HepG2 (cell line): ENCODE results near the gene APC2. TPM values are rescaled to one million over a fixed set of nuclear protein-coding genes. Genes with fewer than 3 reads are reported as not detected.

Experiments used
- ATAC-seq: fragments of 200-7000 bp; cut with Tn5 transposase; 3 replicates; pipeline ENCODE4 v1.9.1; 2020; ENCODE audit warnings: mild to moderate bottlenecking, moderate library complexity
- BruUV-seq: library from RNA; stranded (reverse); fragments of 400-500 nt; replicated peaks from 2 replicates; lab custom pipeline; 2021; lab: Mats Ljungman, UMichigan
- CTCF ChIA-PET: fragments of 300-600 bp; formaldehyde crosslinking; extraction: SDS; loops from one replicate; lab custom pipeline; 2021; ENCODE audit warnings: low total read pairs, inconsistent platforms, low intra/inter-chr PET ratio; lab: Yijun Ruan, JAX
- POLR2A ChIA-PET: fragments of 350-600 bp; sonication (Branson Sonifier 250); formaldehyde crosslinking; loops from one replicate; lab custom pipeline; 2020; ENCODE audit warnings: antibody characterized with exemption, inconsistent platforms; lab: Yijun Ruan, JAX
- DNase-seq: peaks from one replicate; pipeline ENCODE4 v3.0.0-alpha.2; 2015; ENCODE audit warnings: low spot score
- FAIRE-seq: peaks from 3 replicates; lab custom pipeline; 2011; peaks lifted over from hg19 to GRCh38; lab: Jason Lieb, UNC
- H2AFZ ChIP-seq: one replicate; pipeline ENCODE4 v1.6.1; 2011; ENCODE audit warnings: low read length, inconsistent platforms
- H3K27ac ChIP-seq: fragments of 300-600 bp; 3 replicates; pipeline ENCODE4 v1.8.0; 2011; ENCODE audit warnings: mixed run types, mild to moderate bottlenecking, mixed read lengths, low read length, inconsistent platforms; ENCODE audit not compliant: insufficient read depth; ENCODE audit errors: extremely low read length
- H3K27me3 ChIP-seq, 2 experiments: fragments of 200-600 bp in 1 of 2; 2 replicates in 1 of 2; 3 replicates in 1 of 2; pipeline versions ENCODE4 v1.6.0 to v1.8.0; 2011; ENCODE audit warnings: low read length in 2 of 2, mild to moderate bottlenecking in 2 of 2, moderate library complexity in 2 of 2, inconsistent platforms in 1 of 2; ENCODE audit not compliant: insufficient read depth in 2 of 2, control insufficient read depth in 1 of 2
- H3K36me3 ChIP-seq, 2 experiments: fragments of 200-600 bp in 1 of 2; replicated peaks in 1 of 2; 2 replicates in 1 of 2; 3 replicates in 1 of 2; pipeline versions ENCODE4 v1.5.1 to v1.8.0; 2011; ENCODE audit warnings: low read length in 2 of 2, inconsistent platforms in 1 of 2; ENCODE audit not compliant: insufficient read depth in 2 of 2, control insufficient read depth in 1 of 2
- H3K4me1 ChIP-seq: 2 replicates; pipeline ENCODE4 v1.5.1; 2012; ENCODE audit warnings: low read length, inconsistent platforms; ENCODE audit not compliant: insufficient read depth
- H3K4me2 ChIP-seq: 2 replicates; pipeline ENCODE4 v1.6.0; 2011; ENCODE audit warnings: low read depth, low read length, inconsistent platforms
- H3K4me3 ChIP-seq, 3 experiments: fragments of 200-600 bp in 1 of 3; sonication (generic), shearing (Covaris generic) in 1 of 3; replicated peaks in 1 of 3; 2 replicates each; pipeline ENCODE4 v1.5.1; 2011 to 2016; ENCODE audit warnings: low read length in 3 of 3, inconsistent platforms in 2 of 3, low read depth in 2 of 3, mild to moderate bottlenecking in 2 of 3, control low read depth in 1 of 3, mixed read lengths in 1 of 3; ENCODE audit not compliant: insufficient read depth in 1 of 3
- H3K79me2 ChIP-seq: one replicate; pipeline ENCODE4 v1.6.1; 2011; ENCODE audit warnings: low read length, inconsistent platforms; ENCODE audit not compliant: insufficient read depth
- H3K9ac ChIP-seq: 2 replicates; pipeline ENCODE4 v1.6.0; 2011; ENCODE audit warnings: mild to moderate bottlenecking, low read depth, low read length, inconsistent platforms; ENCODE audit not compliant: insufficient read depth
- H3K9me3 ChIP-seq: 2 replicates; pipeline ENCODE4 v1.5.1; 2012; ENCODE audit warnings: mild to moderate bottlenecking, low read length
- H4K20me1 ChIP-seq: 2 replicates; pipeline ENCODE4 v1.6.0; 2011; ENCODE audit warnings: inconsistent platforms, mild to moderate bottlenecking, low read length, moderate library complexity; ENCODE audit not compliant: insufficient read depth
- ARNTL ChIP-seq: sonication (generic); formaldehyde crosslinking; IDR thresholded peaks from 2 replicates; pipeline ENCODE4 v1.4.0; 2020; ENCODE audit warnings: mild to moderate bottlenecking, missing genetic modification reagents
- DZIP1 ChIP-seq: sonication (generic); formaldehyde crosslinking; IDR thresholded peaks from 2 replicates; pipeline ENCODE4 v1.5.0; 2020; ENCODE audit warnings: mild to moderate bottlenecking, missing genetic modification reagents
- FOXJ3 ChIP-seq: sonication (generic); formaldehyde crosslinking; IDR thresholded peaks from 2 replicates; pipeline ENCODE4 v1.4.0; 2020; ENCODE audit warnings: missing genetic modification reagents, mild to moderate bottlenecking, borderline replicate concordance
- HIVEP1 ChIP-seq: sonication (generic); formaldehyde crosslinking; IDR thresholded peaks from 2 replicates; pipeline ENCODE4 v1.4.0; 2020; ENCODE audit warnings: mild to moderate bottlenecking, missing genetic modification reagents
- HNRNPLL ChIP-seq: fragments of 200-400 bp; formaldehyde crosslinking; IDR thresholded peaks from 2 replicates; pipeline ENCODE4 v1.6.1; 2017; ENCODE audit warnings: mild to moderate bottlenecking, low read depth, low read length; ENCODE audit not compliant: poor library complexity, severe bottlenecking
- KDM1A ChIP-seq: IDR thresholded peaks from 2 replicates; pipeline ENCODE4 v1.6.1; 2016; ENCODE audit warnings: missing compliant biosample characterization
- NFATC3 ChIP-seq: sonication (generic); formaldehyde crosslinking; IDR thresholded peaks from 2 replicates; pipeline ENCODE4 v1.5.1; 2020; ENCODE audit warnings: mild to moderate bottlenecking, missing genetic modification reagents
- NFRKB ChIP-seq: fragments of 450-650 bp; IDR thresholded peaks from 2 replicates; pipeline ENCODE4 v1.6.1; 2017
- NR2F2 ChIP-seq: IDR thresholded peaks from 2 replicates; pipeline ENCODE4 v1.6.1; 2012; ENCODE audit warnings: low read depth, inconsistent platforms, borderline replicate concordance
- TRIM24 ChIP-seq: sonication (generic); formaldehyde crosslinking; IDR thresholded peaks from 2 replicates; pipeline ENCODE4 v1.8.0; 2022; ENCODE audit warnings: mild to moderate bottlenecking, missing genetic modification reagents
- ZFP36 ChIP-seq: fragments of 150-350 bp; IDR thresholded peaks from 2 replicates; pipeline ENCODE4 v1.6.1; 2018; ENCODE audit warnings: borderline replicate concordance, low read length, low read depth; ENCODE audit not compliant: partially characterized antibody
- ZMYM3 ChIP-seq: sonication (generic); formaldehyde crosslinking; IDR thresholded peaks from 2 replicates; pipeline ENCODE4 v1.5.1; 2020; ENCODE audit warnings: mild to moderate bottlenecking, missing genetic modification reagents
- ZNF143 ChIP-seq: sonication (generic); formaldehyde crosslinking; IDR thresholded peaks from 2 replicates; pipeline ENCODE4 v1.4.0; 2020; ENCODE audit warnings: missing genetic modification reagents
- ZNF275 ChIP-seq: sonication (generic); formaldehyde crosslinking; IDR thresholded peaks from 2 replicates; pipeline ENCODE4 v1.8.0; 2022; ENCODE audit warnings: missing genetic modification reagents, mild to moderate bottlenecking, inconsistent platforms, borderline replicate concordance
- WGBS: methylation state at CpG from one replicate; pipeline ENCODE4 v1.1.6; 2017; ENCODE audit warnings: low lambda C conversion rate; 5-methylcytosine and 5-hydroxymethylcytosine counted together
- in situ Hi-C: cut with HindIII; loops from 2 replicates; pipeline ENCODE4 v1.10.0; 2017; ENCODE audit warnings: low pct_unique_long_range_greater_than_20kb; ENCODE audit not compliant: extremely low pct_ligation_motif_present
- intact Hi-C: fragments of 100-400 bp; cut with micrococcal nuclease; formaldehyde crosslinking; loops from one replicate; pipeline ENCODE4 v1.10.0; 2022; ENCODE audit not compliant: unreplicated experiment
- polyA plus RNA-seq, 8 experiments: library from polyadenylated mRNA; depleted of rRNA in 3 of 8; stranded (reverse) in 7 of 8; unstranded in 1 of 8; fragments of >200 nt; fragmentation: Illumina TruSeq in 4 of 8; extraction: Trizol in 4 of 8; gene quantifications; 2 replicates each; pipeline versions ENCODE4 v1.2.1 to v1.2.3, GENCODE V29; 2011 to 2016; ENCODE audit warnings: low read depth in 4 of 8, missing spikeins in 1 of 8, mixed read lengths in 1 of 8; ENCODE audit not compliant: insufficient read depth in 1 of 8
- total RNA-seq, 5 experiments: library from RNA; depleted of rRNA; stranded (reverse); fragments of >200 nt; fragmentation: Illumina TruSeq; extraction: Trizol; gene quantifications; 2 replicates each; pipeline ENCODE4 v1.2.3, GENCODE V29; 2016; ENCODE audit warnings: low read depth in 1 of 5
- TF ChIP-seq, protein P1 (sequence below): sonication (generic); formaldehyde crosslinking; IDR thresholded peaks from 2 replicates; pipeline ENCODE4 v1.4.0; 2020; ENCODE audit warnings: low read depth, mild to moderate bottlenecking, missing genetic modification reagents
- TF ChIP-seq, protein P2 (sequence below): sonication (generic); formaldehyde crosslinking; IDR thresholded peaks from 2 replicates; pipeline ENCODE4 v1.8.0; 2022; ENCODE audit warnings: mild to moderate bottlenecking, missing genetic modification reagents, moderate library complexity
- TF ChIP-seq, protein P3 (sequence below), 2 experiments: fragments of 450-650 bp in 1 of 2; sonication (generic) in 1 of 2; formaldehyde crosslinking; IDR thresholded peaks; 2 replicates each; pipeline versions ENCODE4 v1.5.0 to v1.8.0; 2020 to 2022; ENCODE audit warnings: mild to moderate bottlenecking in 1 of 2, missing genetic modification reagents in 1 of 2

The APC2 gene
- total and polyA plus RNA-seq, 2 of the 13 experiments (the other 11 are each of a cell fraction or from before 2014, with no cell fraction given) = 0.08 to 0.22 TPM

- no peak for FAIRE-seq
- H3K27ac ChIP-seq = no peak overlapping the region
- H2AFZ ChIP-seq = no peak overlapping the region
- no peak for DNase-seq
- intact Hi-C loops (no loop called here), in situ Hi-C loops (no loop called here)
- ChIA-PET CTCF (no interaction called here), POLR2A (no interaction called here)
- 0 out of 5 replicates have a peak, but pooled peaks cover 0 to 2% of the 10 kb centered on the region in 2 experiments for H3K36me3 ChIP-seq
- no peak for ATAC-seq
- BruUV-seq = no TSS peak
- peak overlapping the region; percentile 67 for H3K9ac ChIP-seq
- peak overlapping the region; percentile 98 for H3K4me2 ChIP-seq
- H4K20me1 ChIP-seq = no peaks in the 10 kb centered on the region
- H3K9me3 ChIP-seq = no peaks in the 10 kb centered on the region
- no peaks in the 10 kb centered on the region for H3K27me3 ChIP-seq
- H3K4me3 ChIP-seq = peak overlapping the region; percentile 70 to 91 (median 78)
- peaks cover 52% of the 10 kb centered on the region for H3K4me1 ChIP-seq
- 45% methylated on average over 11 of the region's 11 CpGs for WGBS
- no peaks in the 10 kb centered on the region for H3K79me2 ChIP-seq
- TF ChIP-seq ZMYM3 (CRISPR knock-in tag) (0 out of 2 replicates have a peak, but pooled peaks have one; percentile 42), TRIM24 (CRISPR knock-in tag) (no peak), ZNF143 (no peak), ARNTL (CRISPR knock-in tag) (no peak), HNRNPLL (no peak), FOXJ3 (CRISPR knock-in tag) (no peak), ZNF275 (CRISPR knock-in tag) (no peak), NFRKB (no peak), ZFP36 (no peak), NR2F2 (no peak), HIVEP1 (CRISPR knock-in tag) (no peak), NFATC3 (CRISPR knock-in tag) (no peak), DZIP1 (CRISPR knock-in tag) (0 out of 2 replicates have a peak, but pooled peaks have one; percentile 1), KDM1A (0 out of 2 replicates have a peak, but pooled peaks have one; percentile 10)
- TF ChIP-seq, protein P1, sequence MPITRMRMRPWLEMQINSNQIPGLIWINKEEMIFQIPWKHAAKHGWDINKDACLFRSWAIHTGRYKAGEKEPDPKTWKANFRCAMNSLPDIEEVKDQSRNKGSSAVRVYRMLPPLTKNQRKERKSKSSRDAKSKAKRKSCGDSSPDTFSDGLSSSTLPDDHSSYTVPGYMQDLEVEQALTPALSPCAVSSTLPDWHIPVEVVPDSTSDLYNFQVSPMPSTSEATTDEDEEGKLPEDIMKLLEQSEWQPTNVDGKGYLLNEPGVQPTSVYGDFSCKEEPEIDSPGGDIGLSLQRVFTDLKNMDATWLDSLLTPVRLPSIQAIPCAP (CRISPR knock-in tag) = no peak
- TF ChIP-seq, protein P2, sequence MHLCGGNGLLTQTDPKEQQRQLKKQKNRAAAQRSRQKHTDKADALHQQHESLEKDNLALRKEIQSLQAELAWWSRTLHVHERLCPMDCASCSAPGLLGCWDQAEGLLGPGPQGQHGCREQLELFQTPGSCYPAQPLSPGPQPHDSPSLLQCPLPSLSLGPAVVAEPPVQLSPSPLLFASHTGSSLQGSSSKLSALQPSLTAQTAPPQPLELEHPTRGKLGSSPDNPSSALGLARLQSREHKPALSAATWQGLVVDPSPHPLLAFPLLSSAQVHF (CRISPR knock-in tag) = no peak
- TF ChIP-seq, protein P3, sequence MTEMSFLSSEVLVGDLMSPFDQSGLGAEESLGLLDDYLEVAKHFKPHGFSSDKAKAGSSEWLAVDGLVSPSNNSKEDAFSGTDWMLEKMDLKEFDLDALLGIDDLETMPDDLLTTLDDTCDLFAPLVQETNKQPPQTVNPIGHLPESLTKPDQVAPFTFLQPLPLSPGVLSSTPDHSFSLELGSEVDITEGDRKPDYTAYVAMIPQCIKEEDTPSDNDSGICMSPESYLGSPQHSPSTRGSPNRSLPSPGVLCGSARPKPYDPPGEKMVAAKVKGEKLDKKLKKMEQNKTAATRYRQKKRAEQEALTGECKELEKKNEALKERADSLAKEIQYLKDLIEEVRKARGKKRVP (CRISPR knock-in tag; IDR thresholded peaks at IDR 0.05) = no peak
Observed at GRCh38 chr19:1401889-1402217, 48.1 kb upstream of the APC2 start.
